Heart left ventricle (tissue), 13 donors: Measurements from ENCODE around the gene CNBD2.

Experiments
- POLR2A ChIP-seq, 2 donors: fragments of 450-650 bp; IDR thresholded peaks; one replicate each; pipeline ENCODE4 v1.6.1; 2017; ENCODE audit warnings: antibody characterized with exemption in 2 of 2, mild to moderate bottlenecking in 2 of 2, moderate library complexity in 2 of 2
- TF ChIP-seq, protein P1 (sequence below), 12 donors: fragments of 200-600 bp; sonication (generic) in 4 of 12; IDR thresholded peaks; one replicate each; pipeline versions ENCODE4 v1.5.0 to v1.8.0; 2018 to 2022; ENCODE audit warnings: antibody characterized with exemption in 12 of 12, mild to moderate bottlenecking in 5 of 12
- donor health status: ischemic (EF 13 %, LVEDD 7.1; RV severe dilation, severe dysfunction).
- donor health status: DM: no; HTN: yes; CAD: no.
- donor health status: DM: no; HTN: no; CAD: no.
- donor health status: ischemic (EF 25% LVEDD 6.9; RV normal size, moderate dysfunction).
- donor health status: ischemic (EF 25% LVEDD 5.7; RV mildly dilated, moderate dysfunction).
- donor health status: ischemic (EF 35%, LVEDD 5.7; RV mildly dilated, moderate dysfunction).
- donor health status: nonischemic (EF 11% LVEDD 7.7; RV severe dilation, severe dysfunction).
- donor health status: DM: yes; HTN: yes; CAD: no.
- donor health status: PGD.
- donor health status: ischemic (EF 29% LVEDD 5.4; RV normal size, mild dysfunction).
- donor health status: nonischemic (EF 23%, LVEDD 6.1; RV moderate dilation, normal function).

DNA sequence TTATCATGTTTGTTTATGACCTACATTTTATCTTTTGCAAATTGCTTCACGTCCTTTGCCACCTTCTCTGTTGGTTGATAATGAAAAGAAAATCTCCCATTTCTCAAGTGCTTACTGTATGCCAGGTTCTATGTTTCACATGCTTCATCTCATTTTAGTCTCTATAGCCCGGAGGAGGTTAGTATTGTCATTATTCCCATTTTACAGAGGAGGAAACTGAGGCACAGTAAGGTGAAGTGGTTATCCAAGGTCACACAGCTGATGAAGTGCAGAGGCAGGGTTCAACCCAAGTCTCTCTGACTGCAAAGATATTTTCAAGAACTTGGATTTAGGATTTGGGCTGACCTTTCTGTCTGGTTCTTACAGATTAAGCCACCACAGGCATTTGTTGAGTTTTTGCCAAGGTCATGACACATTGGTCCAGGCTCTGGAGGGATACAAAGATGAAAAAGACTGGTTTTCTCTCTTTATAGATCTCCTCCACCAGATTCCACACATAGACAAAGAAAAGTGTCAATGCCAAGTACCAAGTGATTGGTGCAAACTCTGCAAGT is 20.6 kb downstream of the CNBD2 start:
- TF ChIP-seq POLR2A (IDR thresholded peaks at IDR 0.05) = no peak
- TF ChIP-seq, protein P1, sequence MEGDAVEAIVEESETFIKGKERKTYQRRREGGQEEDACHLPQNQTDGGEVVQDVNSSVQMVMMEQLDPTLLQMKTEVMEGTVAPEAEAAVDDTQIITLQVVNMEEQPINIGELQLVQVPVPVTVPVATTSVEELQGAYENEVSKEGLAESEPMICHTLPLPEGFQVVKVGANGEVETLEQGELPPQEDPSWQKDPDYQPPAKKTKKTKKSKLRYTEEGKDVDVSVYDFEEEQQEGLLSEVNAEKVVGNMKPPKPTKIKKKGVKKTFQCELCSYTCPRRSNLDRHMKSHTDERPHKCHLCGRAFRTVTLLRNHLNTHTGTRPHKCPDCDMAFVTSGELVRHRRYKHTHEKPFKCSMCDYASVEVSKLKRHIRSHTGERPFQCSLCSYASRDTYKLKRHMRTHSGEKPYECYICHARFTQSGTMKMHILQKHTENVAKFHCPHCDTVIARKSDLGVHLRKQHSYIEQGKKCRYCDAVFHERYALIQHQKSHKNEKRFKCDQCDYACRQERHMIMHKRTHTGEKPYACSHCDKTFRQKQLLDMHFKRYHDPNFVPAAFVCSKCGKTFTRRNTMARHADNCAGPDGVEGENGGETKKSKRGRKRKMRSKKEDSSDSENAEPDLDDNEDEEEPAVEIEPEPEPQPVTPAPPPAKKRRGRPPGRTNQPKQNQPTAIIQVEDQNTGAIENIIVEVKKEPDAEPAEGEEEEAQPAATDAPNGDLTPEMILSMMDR (IDR thresholded peaks at IDR 0.05) = no peak
